ENCODE results near the gene SPATA2L. TPM values are rescaled to one million over a fixed set of nuclear protein-coding genes. Genes with fewer than 3 reads are reported as not detected.

SPATA2L gene
- total RNA-seq, 1 donor from 2014 or later = 7.6 TPM

DNA sequence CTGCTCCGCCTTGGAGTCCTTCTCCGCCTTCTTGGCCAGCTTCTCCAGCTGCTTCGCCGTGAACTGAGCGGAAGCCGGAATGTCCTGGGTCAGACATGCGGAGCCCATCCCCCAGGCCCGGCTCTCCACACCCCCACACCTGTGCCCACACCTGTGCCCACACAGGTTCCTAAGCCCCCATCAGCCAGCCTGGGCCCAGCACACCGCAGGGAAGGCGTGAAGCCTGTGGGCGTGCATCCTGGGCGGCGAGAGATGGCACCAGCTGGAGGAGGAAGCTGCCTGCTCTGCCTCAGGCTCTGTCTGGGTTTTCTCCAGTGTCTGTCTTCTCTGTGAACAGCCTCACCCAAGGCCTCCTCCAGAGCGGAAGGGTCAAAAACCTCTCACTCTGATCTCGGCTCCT is 49.9 kb downstream of the SPATA2L start:
- Histone ChIP-seq H3K27ac (no peak overlapping the region), H3K27me3 (no peaks in the 10 kb centered on the region), H3F3A (ENCODE audit: low read depth) (no peaks in the 10 kb centered on the region), H3K4me3 (no peak overlapping the region), H3K9me3 (ENCODE audit: low read depth) (no peaks in the 10 kb centered on the region), H2AFZ (replicated peaks) (no peak overlapping the region), H3K9ac (no peak overlapping the region), H3K4me1 (peaks cover 2% of the 10 kb centered on the region), H3K79me2 (ENCODE audit: low read depth) (peaks cover 26% of the 10 kb centered on the region), H4K20me1 (ENCODE audit: low read depth) (peaks cover 28% of the 10 kb centered on the region), H3K4me2 (no peak overlapping the region), H3K36me3 (no peaks in the 10 kb centered on the region)
- Mint-ChIP-seq H3K4me1 (peaks cover 4% of the 10 kb centered on the region), H3K27ac (no peak overlapping the region), H3K4me3 (no peak overlapping the region), H3K9me3 (no peaks in the 10 kb centered on the region), H3K36me3 (peaks cover 2% of the 10 kb centered on the region), H3K27me3 (ENCODE audit: insufficient read depth, low read depth) (peaks cover 10% of the 10 kb centered on the region)
- TF ChIP-seq, protein P1, sequence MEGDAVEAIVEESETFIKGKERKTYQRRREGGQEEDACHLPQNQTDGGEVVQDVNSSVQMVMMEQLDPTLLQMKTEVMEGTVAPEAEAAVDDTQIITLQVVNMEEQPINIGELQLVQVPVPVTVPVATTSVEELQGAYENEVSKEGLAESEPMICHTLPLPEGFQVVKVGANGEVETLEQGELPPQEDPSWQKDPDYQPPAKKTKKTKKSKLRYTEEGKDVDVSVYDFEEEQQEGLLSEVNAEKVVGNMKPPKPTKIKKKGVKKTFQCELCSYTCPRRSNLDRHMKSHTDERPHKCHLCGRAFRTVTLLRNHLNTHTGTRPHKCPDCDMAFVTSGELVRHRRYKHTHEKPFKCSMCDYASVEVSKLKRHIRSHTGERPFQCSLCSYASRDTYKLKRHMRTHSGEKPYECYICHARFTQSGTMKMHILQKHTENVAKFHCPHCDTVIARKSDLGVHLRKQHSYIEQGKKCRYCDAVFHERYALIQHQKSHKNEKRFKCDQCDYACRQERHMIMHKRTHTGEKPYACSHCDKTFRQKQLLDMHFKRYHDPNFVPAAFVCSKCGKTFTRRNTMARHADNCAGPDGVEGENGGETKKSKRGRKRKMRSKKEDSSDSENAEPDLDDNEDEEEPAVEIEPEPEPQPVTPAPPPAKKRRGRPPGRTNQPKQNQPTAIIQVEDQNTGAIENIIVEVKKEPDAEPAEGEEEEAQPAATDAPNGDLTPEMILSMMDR (IDR thresholded peaks at IDR 0.05) = no peak
- TF ChIP-seq EZH2 (IDR thresholded peaks at IDR 0.05) = no peak
- TF ChIP-seq EZH2phosphoT487 (IDR thresholded peaks at IDR 0.05) = no peak
- DNase-seq (ENCODE audit: low spot score) = no peak

DNA sequence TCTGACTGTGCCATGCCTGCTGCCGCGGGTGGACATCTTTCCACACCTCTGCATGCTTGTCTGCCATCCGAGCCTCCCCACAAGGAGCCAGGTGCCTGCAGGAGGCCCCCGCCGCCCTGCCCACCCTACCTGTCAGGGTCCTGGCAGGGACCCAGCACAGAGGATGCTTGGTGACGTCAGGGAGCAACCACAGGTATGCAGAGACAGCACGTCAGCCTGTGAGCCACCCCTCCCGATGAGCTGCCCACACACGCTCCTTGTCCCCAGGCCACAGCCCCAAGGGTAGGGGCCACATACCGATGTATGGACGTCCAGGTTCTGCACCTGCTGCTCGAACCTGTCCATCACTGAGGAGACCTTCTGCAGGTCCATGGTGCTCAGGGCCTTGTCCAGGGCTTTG is 54.6 kb downstream of the SPATA2L start:
- TF ChIP-seq, protein P1 (IDR thresholded peaks at IDR 0.05) = no peak
- TF ChIP-seq EZH2phosphoT487 (IDR thresholded peaks at IDR 0.05) (no peak), EZH2 (IDR thresholded peaks at IDR 0.05) (no peak)
- no peaks in the 10 kb centered on the region for H3K4me1 Mint-ChIP-seq

More for the DNA sequence above, 54.6 kb downstream of the SPATA2L start:
- Mint-ChIP-seq H3K27me3 (ENCODE audit: insufficient read depth, low read depth) (peaks cover 10% of the 10 kb centered on the region), H3K4me3 (no peak overlapping the region), H3K36me3 (peaks cover 5% of the 10 kb centered on the region), H3K27ac (no peak overlapping the region), H3K9me3 (no peaks in the 10 kb centered on the region)
- H3K9ac ChIP-seq = no peak overlapping the region
- H3K4me3 ChIP-seq = no peak overlapping the region
- H3K36me3 ChIP-seq = no peaks in the 10 kb centered on the region
- H3K27ac ChIP-seq = no peak overlapping the region
- peaks cover 10% of the 10 kb centered on the region for H4K20me1 ChIP-seq (ENCODE audit: low read depth)
- no peak for DNase-seq (ENCODE audit: low spot score)
- H2AFZ ChIP-seq (replicated peaks) = no peak overlapping the region
- H3K79me2 ChIP-seq (ENCODE audit: low read depth) = peaks cover 2% of the 10 kb centered on the region
- no peaks in the 10 kb centered on the region for H3K9me3 ChIP-seq (ENCODE audit: low read depth)
- H3K4me1 ChIP-seq = no peaks in the 10 kb centered on the region
- H3K4me2 ChIP-seq = no peak overlapping the region
- no peaks in the 10 kb centered on the region for H3K27me3 ChIP-seq
- no peaks in the 10 kb centered on the region for H3F3A ChIP-seq (ENCODE audit: low read depth)

Other genes with a start within 250 kb of the SPATA2L start
- 47.3 and 68.1 TPM in 2 replicates for gene ANKRD11, start 211.1 kb downstream of the SPATA2L start, total RNA-seq (ENCODE audit: low replicate concordance)
- 122 and 240 TPM in 2 replicates for gene SPG7, start 193.3 kb downstream of the SPATA2L start, total RNA-seq (ENCODE audit: low replicate concordance)
- gene RPL13, start 141.0 kb downstream of the SPATA2L start, total RNA-seq (ENCODE audit: low replicate concordance) = 1,914 and 5,602 TPM in 2 replicates
- 5.2 and 21.1 TPM in 2 replicates for gene CPNE7, start 125.9 kb downstream of the SPATA2L start, total RNA-seq (ENCODE audit: low replicate concordance)
- gene DPEP1, start 88.1 kb downstream of the SPATA2L start, total RNA-seq (ENCODE audit: low replicate concordance) = 0.24 and 0.74 TPM in 2 replicates
- 34.6 and 78.5 TPM in 2 replicates for gene CHMP1A, start 44.0 kb downstream of the SPATA2L start, total RNA-seq (ENCODE audit: low replicate concordance)
- gene SPATA33, start 43.9 kb downstream of the SPATA2L start, total RNA-seq (ENCODE audit: low replicate concordance) = 9.3 and 14.1 TPM in 2 replicates
- gene CDK10, start 15.0 kb downstream of the SPATA2L start, total RNA-seq (ENCODE audit: low replicate concordance) = 75.6 and 107 TPM in 2 replicates
- gene VPS9D1, start 19.2 kb upstream of the SPATA2L start, total RNA-seq (ENCODE audit: low replicate concordance) = 1.6 and 4.7 TPM in 2 replicates
- 8.4 and 21.7 TPM in 2 replicates for gene ZNF276, start 19.8 kb upstream of the SPATA2L start, total RNA-seq (ENCODE audit: low replicate concordance)
- 34.6 and 43.0 TPM in 2 replicates for gene FANCA, start 114.9 kb upstream of the SPATA2L start, total RNA-seq (ENCODE audit: low replicate concordance)
- gene SPIRE2, start 126.8 kb upstream of the SPATA2L start, total RNA-seq (ENCODE audit: low replicate concordance) = 6.5 and 9.0 TPM in 2 replicates
- 95.6 and 127 TPM in 2 replicates for gene TCF25, start 171.9 kb upstream of the SPATA2L start, total RNA-seq (ENCODE audit: low replicate concordance)
- 1.7 and 5.5 TPM in 2 replicates for gene MC1R, start 217.2 kb upstream of the SPATA2L start, total RNA-seq (ENCODE audit: low replicate concordance)
- gene TUBB3, start 221.6 kb upstream of the SPATA2L start, total RNA-seq (ENCODE audit: low replicate concordance) = 41.4 and 107 TPM in 2 replicates
- gene DEF8, start 247.1 kb upstream of the SPATA2L start, total RNA-seq (ENCODE audit: low replicate concordance) = 55.1 and 101 TPM in 2 replicates